Body of pancreas (tissue), 4 donors: ENCODE measurements around the gene FPR2.
"Not testable (repeated sequence)": the region's sequence is repeated elsewhere in the genome, so short reads cannot be mapped to it uniquely, and the experiment has no call there.

Source experiments
- POLR2A ChIP-seq, 3 donors: fragments of 450-650 bp; IDR thresholded peaks; one replicate each; pipeline ENCODE4 v1.6.1; 2016; ENCODE audit warnings: antibody characterized with exemption in 3 of 3, mild to moderate bottlenecking in 2 of 3
- TF ChIP-seq, protein P1 (sequence below), 7 experiments: fragments of 450-650 bp in 4 of 7; fragments of 200-600 bp in 3 of 7; sonication (generic) in 3 of 7; IDR thresholded peaks; one replicate each; pipeline ENCODE4 v1.5.1; 2016 to 2019; ENCODE audit warnings: antibody characterized with exemption in 7 of 7

DNA sequence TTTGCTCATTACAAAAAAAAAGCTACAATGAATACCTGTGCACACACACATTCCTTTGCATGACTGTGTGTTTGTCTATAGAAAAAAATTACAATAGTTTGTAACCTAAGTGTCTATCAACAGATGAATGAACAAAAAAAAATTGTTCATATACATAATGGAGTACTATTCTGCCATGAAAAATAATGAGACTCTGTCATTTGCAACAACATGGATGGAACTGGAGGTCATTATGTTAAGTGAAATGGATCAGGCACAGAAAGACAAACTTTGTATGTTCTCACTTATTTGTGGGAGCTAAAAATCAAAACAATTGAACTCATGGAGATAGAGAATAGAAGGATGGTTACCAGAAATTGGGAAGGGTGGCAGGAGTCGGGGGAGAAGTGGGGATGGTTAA, 15.6 kb downstream of the FPR2 start:
- TF ChIP-seq, protein P1, sequence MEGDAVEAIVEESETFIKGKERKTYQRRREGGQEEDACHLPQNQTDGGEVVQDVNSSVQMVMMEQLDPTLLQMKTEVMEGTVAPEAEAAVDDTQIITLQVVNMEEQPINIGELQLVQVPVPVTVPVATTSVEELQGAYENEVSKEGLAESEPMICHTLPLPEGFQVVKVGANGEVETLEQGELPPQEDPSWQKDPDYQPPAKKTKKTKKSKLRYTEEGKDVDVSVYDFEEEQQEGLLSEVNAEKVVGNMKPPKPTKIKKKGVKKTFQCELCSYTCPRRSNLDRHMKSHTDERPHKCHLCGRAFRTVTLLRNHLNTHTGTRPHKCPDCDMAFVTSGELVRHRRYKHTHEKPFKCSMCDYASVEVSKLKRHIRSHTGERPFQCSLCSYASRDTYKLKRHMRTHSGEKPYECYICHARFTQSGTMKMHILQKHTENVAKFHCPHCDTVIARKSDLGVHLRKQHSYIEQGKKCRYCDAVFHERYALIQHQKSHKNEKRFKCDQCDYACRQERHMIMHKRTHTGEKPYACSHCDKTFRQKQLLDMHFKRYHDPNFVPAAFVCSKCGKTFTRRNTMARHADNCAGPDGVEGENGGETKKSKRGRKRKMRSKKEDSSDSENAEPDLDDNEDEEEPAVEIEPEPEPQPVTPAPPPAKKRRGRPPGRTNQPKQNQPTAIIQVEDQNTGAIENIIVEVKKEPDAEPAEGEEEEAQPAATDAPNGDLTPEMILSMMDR (IDR thresholded peaks at IDR 0.05), result not testable (repeated sequence)
- TF ChIP-seq POLR2A (IDR thresholded peaks at IDR 0.05), result not testable (repeated sequence)
